CD14-positive monocyte (primary cell): ENCODE data around the gene UCP3. TPM values are rescaled to one million over a fixed set of nuclear protein-coding genes. Genes with fewer than 3 reads are reported as not detected.

Source experiments
- DNase-seq, 3 donors: peaks; one replicate each; pipeline ENCODE4 v3.0.0-alpha.2; 2011 to 2022
- H2AFZ ChIP-seq: 2 replicates; pipeline ENCODE4 v1.6.0; 2012; ENCODE audit warnings: mild to moderate bottlenecking, low read depth, low read length, inconsistent platforms; ENCODE audit not compliant: insufficient read depth, poor library complexity, severe bottlenecking
- H3K27ac ChIP-seq, 2 donors: 1 replicate in 1 of 2; 2 replicates in 1 of 2; pipeline ENCODE4 v1.5.1; 2012 to 2013; ENCODE audit warnings: low read length in 2 of 2, control low read depth in 1 of 2, inconsistent platforms in 1 of 2, low read depth in 1 of 2, mild to moderate bottlenecking in 1 of 2
- H3K27me3 ChIP-seq, 2 donors: one replicate each; pipeline versions ENCODE4 v1.6.0 to v1.6.1; 2011 to 2013; ENCODE audit warnings: low read length in 2 of 2; ENCODE audit not compliant: control insufficient read depth in 2 of 2, insufficient read depth in 2 of 2
- H3K36me3 ChIP-seq, 2 donors: replicated peaks in 1 of 2; 1 replicate in 1 of 2; 2 replicates in 1 of 2; pipeline versions ENCODE4 v1.5.1 to v1.6.1; 2012 to 2013; ENCODE audit warnings: low read length in 2 of 2, control low read depth in 1 of 2, inconsistent platforms in 1 of 2, mild to moderate bottlenecking in 1 of 2; ENCODE audit not compliant: insufficient read depth in 2 of 2, control insufficient read depth in 1 of 2
- H3K4me1 ChIP-seq, 2 donors: 1 replicate in 1 of 2; 2 replicates in 1 of 2; pipeline versions ENCODE4 v1.5.1 to v1.6.1; 2012 to 2013; ENCODE audit warnings: low read length in 2 of 2, control low read depth in 1 of 2, inconsistent platforms in 1 of 2, mild to moderate bottlenecking in 1 of 2, moderate library complexity in 1 of 2; ENCODE audit not compliant: insufficient read depth in 2 of 2, control insufficient read depth in 1 of 2
- H3K4me2 ChIP-seq: replicated peaks from 2 replicates; pipeline ENCODE3; 2012; ENCODE audit warnings: low read length, moderate library complexity, mild to moderate bottlenecking; ENCODE audit not compliant: poor library complexity, severe bottlenecking; ENCODE audit errors: extremely low read depth
- H3K4me3 ChIP-seq, 3 experiments: fragments of 200-600 bp in 1 of 3; sonication (generic) in 1 of 3; replicated peaks in 1 of 3; 1 replicate in 2 of 3; 2 replicates in 1 of 3; pipeline ENCODE4 v1.5.1; 2011 to 2013; ENCODE audit warnings: low read length in 3 of 3, mild to moderate bottlenecking in 3 of 3, control low read depth in 2 of 3, low read depth in 2 of 3, inconsistent platforms in 1 of 3, moderate library complexity in 1 of 3
- H3K79me2 ChIP-seq: 2 replicates; pipeline ENCODE4 v1.6.0; 2012; ENCODE audit warnings: mild to moderate bottlenecking, control low read depth, inconsistent platforms, low read length, moderate library complexity; ENCODE audit not compliant: insufficient read depth
- H3K9ac ChIP-seq: 2 replicates; pipeline ENCODE4 v1.6.0; 2017; ENCODE audit warnings: low read length, mild to moderate bottlenecking; ENCODE audit not compliant: insufficient read depth, poor library complexity, severe bottlenecking
- H3K9me3 ChIP-seq, 2 donors: replicated peaks in 1 of 2; 1 replicate in 1 of 2; 2 replicates in 1 of 2; pipeline versions ENCODE4 v1.5.1 to v1.6.1; 2012 to 2013; ENCODE audit warnings: low read length in 2 of 2, control low read depth in 1 of 2; ENCODE audit not compliant: control insufficient read depth in 1 of 2, insufficient read depth in 1 of 2
- H4K20me1 ChIP-seq: 2 replicates; pipeline ENCODE4 v1.6.0; 2012; ENCODE audit warnings: mild to moderate bottlenecking, low read length, control low read depth, moderate library complexity; ENCODE audit not compliant: insufficient read depth
- H3K27ac Mint-ChIP-seq, 7 donors: one replicate each; pipeline ENCODE4 v1.8.0; 2020; ENCODE audit warnings: mild to moderate bottlenecking in 7 of 7, mixed read lengths in 7 of 7, moderate library complexity in 6 of 7, inconsistent platforms in 2 of 7
- H3K27me3 Mint-ChIP-seq, 3 donors: one replicate each; pipeline ENCODE4 v1.8.0; 2021 to 2022; ENCODE audit warnings: low read depth in 3 of 3, mild to moderate bottlenecking in 3 of 3, mixed read lengths in 3 of 3, moderate library complexity in 3 of 3, inconsistent platforms in 1 of 3
- H3K36me3 Mint-ChIP-seq, 2 donors: one replicate each; pipeline ENCODE4 v1.8.0; 2020; ENCODE audit warnings: mixed read lengths in 2 of 2, inconsistent platforms in 1 of 2, mild to moderate bottlenecking in 1 of 2
- H3K4me1 Mint-ChIP-seq: one replicate; pipeline ENCODE4 v1.8.0; 2020; ENCODE audit warnings: mild to moderate bottlenecking, mixed read lengths
- H3K4me3 Mint-ChIP-seq, 2 donors: one replicate each; pipeline ENCODE4 v1.8.0; 2020; ENCODE audit warnings: mild to moderate bottlenecking in 2 of 2, mixed read lengths in 2 of 2, moderate library complexity in 1 of 2
- H3K9me3 Mint-ChIP-seq, 7 donors: one replicate each; pipeline ENCODE4 v1.8.0; 2020 to 2022; ENCODE audit warnings: mixed read lengths in 7 of 7, mild to moderate bottlenecking in 6 of 7, moderate library complexity in 6 of 7, inconsistent platforms in 2 of 7
- WGBS: methylation state at CpG from one replicate; pipeline ENCODE4 v1.1.5; 2013; ENCODE audit warnings: missing lambda C conversion rate; ENCODE audit not compliant: insufficient coverage; 5-methylcytosine and 5-hydroxymethylcytosine counted together
- intact Hi-C, 2 donors: fragments of 100-400 bp; cut with micrococcal nuclease; formaldehyde crosslinking; loops; one replicate each; pipeline versions ENCODE4 v1.15.0 to v1.15.1; 2023
- polyA plus RNA-seq, 3 donors: library from polyadenylated mRNA; depleted of rRNA in 1 of 3; unstranded in 2 of 3; stranded (reverse) in 1 of 3; fragments of 300-500 nt in 2 of 3; fragments of >200 nt in 1 of 3; fragmentation: Illumina TruSeq in 2 of 3; gene quantifications; 1 replicate in 2 of 3; 2 replicates in 1 of 3; pipeline ENCODE4 v1.2.3, GENCODE V29; 2012 to 2021
- TF ChIP-seq, protein P1 (sequence below): fragments of 200-600 bp; IDR thresholded peaks from one replicate; pipeline ENCODE4 v1.8.0; 2022; ENCODE audit warnings: antibody characterized with exemption, mild to moderate bottlenecking

UCP3 gene
- polyA plus RNA-seq, 3 donors: 3.8 TPM; not detected in 2

DNA sequence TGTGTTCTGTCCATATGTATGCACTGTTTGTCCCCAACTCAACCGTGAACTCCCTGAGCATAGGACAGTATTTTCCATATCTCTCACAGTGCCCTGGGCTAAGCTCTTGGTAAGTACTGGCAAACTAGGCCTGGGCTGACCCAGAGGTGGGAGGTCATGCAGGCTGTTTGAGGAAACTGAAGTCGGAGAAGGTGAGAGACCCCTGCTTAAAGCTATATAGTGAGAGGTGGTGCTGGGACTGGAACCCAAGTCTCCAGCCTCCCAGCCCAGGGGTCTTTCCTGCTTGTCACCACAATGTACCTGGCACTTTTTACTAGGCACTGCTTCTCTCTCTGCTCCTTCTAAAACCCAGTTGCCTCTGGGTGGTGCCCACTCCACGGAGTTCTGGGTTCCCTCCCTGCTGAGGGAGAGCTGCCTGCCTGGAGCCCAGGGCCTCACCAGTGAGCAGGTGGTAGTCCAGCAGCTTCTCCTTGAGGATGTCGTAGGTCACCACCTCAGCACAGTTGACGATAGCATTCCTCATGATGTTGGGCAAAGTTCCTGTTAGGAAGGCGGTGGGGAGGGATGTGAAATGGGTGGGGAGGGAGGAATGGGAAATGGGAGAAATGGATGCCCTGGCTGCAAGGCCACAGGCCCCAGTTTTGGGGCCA is 4.7 kb downstream of the UCP3 start:
- Mint-ChIP-seq H3K9me3 (no peaks in the 10 kb centered on the region), H3K4me3 (no peak overlapping the region), H3K4me1 (no peaks in the 10 kb centered on the region), H3K27ac (peak overlapping the region in 3 of 7 donors; percentile 33 to 65 (median 55)), H3K27me3 (no peaks in the 10 kb centered on the region), H3K36me3 (peaks cover 16 to 26% of the 10 kb centered on the region in 2 donors)
- Histone ChIP-seq H3K27me3 (no peaks in the 10 kb centered on the region), H3K4me2 (no peak overlapping the region), H3K9ac (no peak overlapping the region), H3K9me3 (no peaks in the 10 kb centered on the region), H3K4me1 (no peaks in the 10 kb centered on the region), H3K36me3 (peaks cover 0 to 29% of the 10 kb centered on the region in 2 donors), H3K4me3 (no peak overlapping the region), H3K79me2 (no peaks in the 10 kb centered on the region), H2AFZ (no peak overlapping the region), H3K27ac (no peak overlapping the region), H4K20me1 (no peaks in the 10 kb centered on the region)
- intact Hi-C loops: no loop called here
- TF ChIP-seq, protein P1, sequence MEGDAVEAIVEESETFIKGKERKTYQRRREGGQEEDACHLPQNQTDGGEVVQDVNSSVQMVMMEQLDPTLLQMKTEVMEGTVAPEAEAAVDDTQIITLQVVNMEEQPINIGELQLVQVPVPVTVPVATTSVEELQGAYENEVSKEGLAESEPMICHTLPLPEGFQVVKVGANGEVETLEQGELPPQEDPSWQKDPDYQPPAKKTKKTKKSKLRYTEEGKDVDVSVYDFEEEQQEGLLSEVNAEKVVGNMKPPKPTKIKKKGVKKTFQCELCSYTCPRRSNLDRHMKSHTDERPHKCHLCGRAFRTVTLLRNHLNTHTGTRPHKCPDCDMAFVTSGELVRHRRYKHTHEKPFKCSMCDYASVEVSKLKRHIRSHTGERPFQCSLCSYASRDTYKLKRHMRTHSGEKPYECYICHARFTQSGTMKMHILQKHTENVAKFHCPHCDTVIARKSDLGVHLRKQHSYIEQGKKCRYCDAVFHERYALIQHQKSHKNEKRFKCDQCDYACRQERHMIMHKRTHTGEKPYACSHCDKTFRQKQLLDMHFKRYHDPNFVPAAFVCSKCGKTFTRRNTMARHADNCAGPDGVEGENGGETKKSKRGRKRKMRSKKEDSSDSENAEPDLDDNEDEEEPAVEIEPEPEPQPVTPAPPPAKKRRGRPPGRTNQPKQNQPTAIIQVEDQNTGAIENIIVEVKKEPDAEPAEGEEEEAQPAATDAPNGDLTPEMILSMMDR: no peak
- WGBS: 45% methylated on average over 3 of the region's 6 CpGs
- DNase-seq: no peak

DNA sequence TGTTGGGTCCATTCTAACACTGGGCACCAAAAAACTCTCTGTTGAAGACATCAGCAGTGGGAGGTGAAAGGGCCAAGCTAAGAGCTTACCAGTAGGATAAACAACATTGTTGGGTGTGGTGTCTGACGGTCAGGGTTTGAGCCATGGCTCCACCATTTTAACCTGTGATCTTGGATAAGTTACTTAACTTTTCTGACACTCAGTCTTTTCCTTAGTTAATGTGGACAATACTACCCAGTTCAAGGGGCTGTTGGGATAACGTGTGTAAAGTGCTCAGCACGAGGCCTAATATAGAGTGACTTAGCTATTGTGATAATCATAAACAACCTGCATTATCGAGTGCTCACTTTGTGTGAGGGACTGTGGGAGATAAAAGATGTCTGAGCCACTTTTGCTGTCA is 6.1 kb downstream of the UCP3 start:
- no peaks in the 10 kb centered on the region for H3K27me3 ChIP-seq
- TF ChIP-seq, protein P1: no peak
- H3K4me2 ChIP-seq: no peak overlapping the region
- Mint-ChIP-seq H3K27ac (no peak overlapping the region), H3K36me3 (peaks cover 16 to 26% of the 10 kb centered on the region in 2 donors), H3K27me3 (no peaks in the 10 kb centered on the region), H3K4me3 (no peak overlapping the region), H3K4me1 (no peaks in the 10 kb centered on the region), H3K9me3 (no peaks in the 10 kb centered on the region)
- intact Hi-C loops: no loop called here
- no peaks in the 10 kb centered on the region for H4K20me1 ChIP-seq
- H3K4me3 ChIP-seq: no peak overlapping the region
- H2AFZ ChIP-seq: no peak overlapping the region
- no peaks in the 10 kb centered on the region for H3K4me1 ChIP-seq
- H3K36me3 ChIP-seq: peaks cover 0 to 29% of the 10 kb centered on the region in 2 donors
- WGBS: 100% methylated on average over 1 of the region's 4 CpGs
- no peak overlapping the region for H3K9ac ChIP-seq
- no peaks in the 10 kb centered on the region for H3K79me2 ChIP-seq
- H3K9me3 ChIP-seq: no peaks in the 10 kb centered on the region
- no peak for DNase-seq
- H3K27ac ChIP-seq: no peak overlapping the region
